B cell (primary cell): ENCODE measurements around the gene ORMDL3. TPM values are rescaled to one million over a fixed set of nuclear protein-coding genes. Genes with fewer than 3 reads are reported as not detected.

ENCODE experiments used
- ATAC-seq: fragments of 200-7000 bp; cut with Tn5 transposase; one replicate; pipeline ENCODE4 v1.10.0; 2021; ENCODE audit warnings: low read depth, mild to moderate bottlenecking, moderate number of reproducible peaks, moderate library complexity
- CTCF ChIA-PET: fragments of 350-600 bp; sonication (Branson Sonifier 250); formaldehyde crosslinking; loops from one replicate; lab custom pipeline; 2021; ENCODE audit warnings: antibody characterized with exemption, inconsistent platforms; lab: Charles Lee
- POLR2A ChIA-PET: fragments of 350-600 bp; sonication (Branson Sonifier 250); formaldehyde crosslinking; loops from one replicate; lab custom pipeline; 2021; ENCODE audit warnings: antibody characterized with exemption; lab: Charles Lee
- DNase-seq: peaks from one replicate; pipeline ENCODE4 v3.0.0; 2013
- H2AFZ ChIP-seq: 2 replicates; pipeline ENCODE4 v1.6.1; 2012; ENCODE audit warnings: mild to moderate bottlenecking, low read depth, low read length; ENCODE audit not compliant: insufficient read depth, poor library complexity, severe bottlenecking
- H3K27ac ChIP-seq, 2 donors: 1 replicate in 1 of 2; 2 replicates in 1 of 2; pipeline ENCODE4 v1.5.1; 2012 to 2013; ENCODE audit warnings: low read length in 2 of 2, mild to moderate bottlenecking in 2 of 2, moderate library complexity in 1 of 2
- H3K27me3 ChIP-seq, 4 experiments: fragments of 200-600 bp in 1 of 4; sonication (generic) in 1 of 4; replicated peaks in 1 of 4; 1 replicate in 2 of 4; 2 replicates in 2 of 4; pipeline versions ENCODE4 v1.6.1 to v1.7.0; 2013 to 2016; ENCODE audit warnings: low read length in 3 of 4, mild to moderate bottlenecking in 2 of 4, mixed read lengths in 1 of 4, moderate library complexity in 1 of 4; ENCODE audit not compliant: insufficient read depth in 4 of 4, control insufficient read depth in 3 of 4; ENCODE audit errors: control extremely low read depth in 1 of 4
- H3K36me3 ChIP-seq, 2 experiments: replicated peaks in 1 of 2; 1 replicate in 1 of 2; 2 replicates in 1 of 2; pipeline versions ENCODE4 v1.6.1 to v1.7.1; 2013; ENCODE audit warnings: low read length in 1 of 2; ENCODE audit not compliant: insufficient read depth in 2 of 2, control insufficient read depth in 1 of 2; ENCODE audit errors: control extremely low read depth in 1 of 2, extremely low read depth in 1 of 2
- H3K4me1 ChIP-seq, 2 donors: fragments of 200-600 bp in 1 of 2; sonication (generic) in 1 of 2; 1 replicate in 1 of 2; 2 replicates in 1 of 2; pipeline versions ENCODE4 v1.5.1 to v1.6.1; 2013 to 2017; ENCODE audit warnings: low read length in 2 of 2; ENCODE audit not compliant: control insufficient read depth in 2 of 2, insufficient read depth in 2 of 2
- H3K4me2 ChIP-seq: replicated peaks from 2 replicates; pipeline ENCODE3; 2012; ENCODE audit warnings: mild to moderate bottlenecking, low read depth, low read length; ENCODE audit not compliant: poor library complexity, severe bottlenecking
- H3K4me3 ChIP-seq, 5 experiments: fragments of 200-600 bp in 1 of 5; sonication (generic) in 1 of 5; 1 replicate in 3 of 5; 2 replicates in 2 of 5; pipeline versions ENCODE4 v1.5.1 to v1.7.0; 2011 to 2016; ENCODE audit warnings: low read length in 4 of 5, mild to moderate bottlenecking in 4 of 5, low read depth in 2 of 5, control low read depth in 1 of 5, moderate library complexity in 1 of 5; ENCODE audit not compliant: insufficient read depth in 1 of 5; ENCODE audit errors: control extremely low read depth in 1 of 5, extremely low read depth in 1 of 5
- H3K79me2 ChIP-seq: fragments of 200-600 bp; sonication (generic); one replicate; pipeline ENCODE4 v1.6.0; 2016; ENCODE audit warnings: low read length; ENCODE audit not compliant: control insufficient read depth, insufficient read depth
- H3K9ac ChIP-seq: fragments of 200-600 bp; sonication (generic); 2 replicates; pipeline ENCODE4 v1.6.1; 2017; ENCODE audit warnings: mild to moderate bottlenecking, low read length, moderate library complexity
- H3K9me3 ChIP-seq, 3 donors: one replicate each; pipeline versions ENCODE4 v1.6.1 to v1.7.1; 2013; ENCODE audit warnings: low read length in 2 of 3; ENCODE audit not compliant: control insufficient read depth in 2 of 3, insufficient read depth in 1 of 3; ENCODE audit errors: control extremely low read depth in 1 of 3
- H4K20me1 ChIP-seq: 2 replicates; pipeline ENCODE4 v1.6.0; 2012; ENCODE audit warnings: mild to moderate bottlenecking, low read length; ENCODE audit not compliant: insufficient read depth, control insufficient read depth, poor library complexity, severe bottlenecking
- H3K27ac Mint-ChIP-seq: one replicate; pipeline ENCODE4 v1.8.0; 2021; ENCODE audit warnings: mixed read lengths
- H3K27me3 Mint-ChIP-seq: one replicate; pipeline ENCODE4 v1.8.0; 2021; ENCODE audit warnings: mixed read lengths
- H3K4me1 Mint-ChIP-seq: one replicate; pipeline ENCODE4 v1.8.0; 2021; ENCODE audit warnings: mixed read lengths
- H3K4me3 Mint-ChIP-seq: one replicate; pipeline ENCODE4 v1.8.0; 2021; ENCODE audit warnings: mixed read lengths
- H3K9me3 Mint-ChIP-seq: one replicate; pipeline ENCODE4 v1.8.0; 2022; ENCODE audit warnings: mixed read lengths; ENCODE audit not compliant: insufficient read depth
- EZH2 ChIP-seq: IDR thresholded peaks from 2 replicates; pipeline ENCODE4 v1.6.1; 2012; ENCODE audit warnings: borderline replicate concordance, low read depth, mild to moderate bottlenecking, moderate library complexity, low read length; ENCODE audit not compliant: insufficient read depth, poor library complexity, severe bottlenecking
- WGBS: methylation state at CpG from one replicate; pipeline ENCODE4 v1.1.5; 2013; ENCODE audit warnings: missing lambda C conversion rate; ENCODE audit not compliant: insufficient coverage; 5-methylcytosine and 5-hydroxymethylcytosine counted together
- intact Hi-C: fragments of 100-400 bp; cut with micrococcal nuclease; formaldehyde crosslinking; loops from one replicate; pipeline ENCODE4 v1.10.0; 2022
- polyA plus RNA-seq: library from polyadenylated mRNA; depleted of rRNA; stranded (reverse); fragments of >200 nt; gene quantifications from 2 replicates; pipeline ENCODE4 v1.2.3, GENCODE V29; 2012
- total RNA-seq, 2 donors: library from RNA; stranded (reverse); fragments of 120-200 nt in 1 of 2; gene quantifications; 1 replicate in 1 of 2; 2 replicates in 1 of 2; pipeline versions ENCODE4 v1.2.3 to v1.2.4, GENCODE V29; 2013 to 2022
- TF ChIP-seq, protein P1 (sequence below): fragments of 200-600 bp; IDR thresholded peaks from one replicate; pipeline ENCODE4 v1.8.0; 2022; ENCODE audit warnings: antibody characterized with exemption, mild to moderate bottlenecking

The ORMDL3 gene
- total and polyA plus RNA-seq, 2 donors (not counting 1 experiment from before 2014, with no cell fraction given) = 51.8 to 90.6 TPM

DNA sequence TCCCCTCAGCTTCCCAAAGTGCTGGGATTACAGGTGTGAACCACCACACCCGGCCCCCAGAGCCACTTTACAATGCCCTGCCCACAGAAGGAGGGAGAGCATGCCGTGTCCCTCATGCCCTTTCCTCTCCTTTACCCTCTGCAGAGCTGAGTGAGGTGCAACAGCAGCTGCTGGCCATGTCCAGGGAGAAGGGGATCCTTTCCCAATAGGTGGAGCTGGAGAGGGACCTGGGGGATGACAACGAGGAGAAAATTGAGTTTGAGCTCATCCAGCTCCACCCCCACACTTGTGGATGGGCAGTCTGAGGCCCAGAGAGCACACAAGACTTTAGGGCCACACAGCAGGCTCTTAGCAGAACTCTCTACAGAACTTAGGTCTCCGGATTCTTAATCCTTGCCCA is 27.5 kb upstream of the ORMDL3 start:
- Histone ChIP-seq H3K4me3 (no peak overlapping the region), H3K4me2 (no peak overlapping the region), H3K9me3 (no peaks in the 10 kb centered on the region), H3K79me2 (peaks cover 3% of the 10 kb centered on the region), H3K4me1 (peaks cover 18 to 34% of the 10 kb centered on the region in 2 donors), H4K20me1 (no peaks in the 10 kb centered on the region), H3K9ac (no peak overlapping the region), H2AFZ (no peak overlapping the region), H3K27me3 (no peaks in the 10 kb centered on the region), H3K27ac (no peak overlapping the region), H3K36me3 (no peaks in the 10 kb centered on the region)
- Mint-ChIP-seq H3K27ac (peak overlapping the region; percentile 32), H3K4me3 (peak overlapping the region; percentile 19), H3K4me1 (peaks cover 23% of the 10 kb centered on the region), H3K9me3 (no peaks in the 10 kb centered on the region), H3K27me3 (no peaks in the 10 kb centered on the region)
- POLR2A ChIA-PET = interaction anchor here (0.6 to 1.3 kb wide), 3 partner anchors 26 to 1965 kb away, joined by 4 to 13 read pairs (median 8); partner anchors contain the start of gene PSMD3
- DNase-seq = no peak
- no peak for ATAC-seq
- CTCF ChIA-PET = interaction anchor here (0.9 to 3.1 kb wide), 6 partner anchors 25 to 335 kb away, joined by 3 to 15 read pairs (median 6); partner anchors contain the start of gene PSMD3
- intact Hi-C loops = loop anchor here (10.0 kb wide), 1 partner anchor 100 kb away; the partner anchor contains the start of gene MED24
- no CpG with 5 or more reads among the region's 4 CpGs for WGBS
- no peak for TF ChIP-seq EZH2
- TF ChIP-seq, protein P1, sequence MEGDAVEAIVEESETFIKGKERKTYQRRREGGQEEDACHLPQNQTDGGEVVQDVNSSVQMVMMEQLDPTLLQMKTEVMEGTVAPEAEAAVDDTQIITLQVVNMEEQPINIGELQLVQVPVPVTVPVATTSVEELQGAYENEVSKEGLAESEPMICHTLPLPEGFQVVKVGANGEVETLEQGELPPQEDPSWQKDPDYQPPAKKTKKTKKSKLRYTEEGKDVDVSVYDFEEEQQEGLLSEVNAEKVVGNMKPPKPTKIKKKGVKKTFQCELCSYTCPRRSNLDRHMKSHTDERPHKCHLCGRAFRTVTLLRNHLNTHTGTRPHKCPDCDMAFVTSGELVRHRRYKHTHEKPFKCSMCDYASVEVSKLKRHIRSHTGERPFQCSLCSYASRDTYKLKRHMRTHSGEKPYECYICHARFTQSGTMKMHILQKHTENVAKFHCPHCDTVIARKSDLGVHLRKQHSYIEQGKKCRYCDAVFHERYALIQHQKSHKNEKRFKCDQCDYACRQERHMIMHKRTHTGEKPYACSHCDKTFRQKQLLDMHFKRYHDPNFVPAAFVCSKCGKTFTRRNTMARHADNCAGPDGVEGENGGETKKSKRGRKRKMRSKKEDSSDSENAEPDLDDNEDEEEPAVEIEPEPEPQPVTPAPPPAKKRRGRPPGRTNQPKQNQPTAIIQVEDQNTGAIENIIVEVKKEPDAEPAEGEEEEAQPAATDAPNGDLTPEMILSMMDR = no peak

DNA sequence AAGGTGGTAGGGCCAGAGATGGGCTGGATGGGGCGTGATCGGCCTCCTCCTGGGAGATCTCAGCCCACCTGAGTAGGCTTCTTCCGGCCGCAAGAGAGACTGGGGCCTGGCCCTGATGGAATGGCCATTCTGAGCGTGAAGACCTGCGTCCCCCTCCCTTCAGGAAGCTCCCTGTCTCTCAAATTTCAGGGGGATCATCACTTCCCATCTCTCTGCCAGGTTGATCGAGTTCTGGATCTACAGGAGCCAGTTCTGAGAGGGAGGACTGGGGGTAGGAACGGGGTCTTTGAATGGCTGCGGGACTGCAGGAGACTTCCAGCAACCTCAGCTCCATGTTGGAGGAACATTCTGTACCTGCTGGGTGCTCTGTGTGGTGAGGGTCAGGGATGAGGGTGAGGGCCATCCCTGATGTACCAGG is 26.1 kb upstream of the ORMDL3 start:
- Histone ChIP-seq H3K79me2 (no peaks in the 10 kb centered on the region), H3K27ac (peak overlapping the region; percentile 62), H3K9me3 (no peaks in the 10 kb centered on the region), H3K4me1 (peaks cover 18 to 32% of the 10 kb centered on the region in 2 donors), H3K4me2 (peak overlapping the region; percentile 71), H4K20me1 (no peaks in the 10 kb centered on the region), H2AFZ (peak overlapping the region; percentile 77), H3K9ac (peak overlapping the region; percentile 57), H3K4me3 (peak overlapping the region in 4 of 5 experiments; percentile 50 to 66 (median 58)), H3K27me3 (no peaks in the 10 kb centered on the region), H3K36me3 (no peaks in the 10 kb centered on the region)
- DNase-seq = no peak
- TF ChIP-seq, protein P1 = no peak
- TF ChIP-seq EZH2 = no peak
- no peak for ATAC-seq
- peaks cover 27% of the 10 kb centered on the region for H3K4me1 Mint-ChIP-seq
- no peaks in the 10 kb centered on the region for H3K9me3 Mint-ChIP-seq
- POLR2A ChIA-PET = interaction anchor here (0.6 to 1.6 kb wide), 3 partner anchors 27 to 1825 kb away, joined by 3 to 5 read pairs (median 4); partner anchors contain the start of gene PSMD3
- WGBS = 0% methylated on average over 1 of the region's 9 CpGs
- intact Hi-C loops = loop anchor here (1.0 to 10.0 kb wide), 5 partner anchors 26 to 265 kb away; partner anchors contain the start of genes LRRC3C, MED24, MIEN1 and ORMDL3
- H3K27me3 Mint-ChIP-seq = no peaks in the 10 kb centered on the region
- peak overlapping the region; percentile 81 for H3K27ac Mint-ChIP-seq
- CTCF ChIA-PET = interaction anchor here (0.8 to 3.1 kb wide), 5 partner anchors 27 to 332 kb away, joined by 3 to 15 read pairs (median 9); partner anchors contain the start of gene PSMD3
- H3K4me3 Mint-ChIP-seq = peak overlapping the region; percentile 87
